ENCODE results near the gene LSM14B.

DNA sequence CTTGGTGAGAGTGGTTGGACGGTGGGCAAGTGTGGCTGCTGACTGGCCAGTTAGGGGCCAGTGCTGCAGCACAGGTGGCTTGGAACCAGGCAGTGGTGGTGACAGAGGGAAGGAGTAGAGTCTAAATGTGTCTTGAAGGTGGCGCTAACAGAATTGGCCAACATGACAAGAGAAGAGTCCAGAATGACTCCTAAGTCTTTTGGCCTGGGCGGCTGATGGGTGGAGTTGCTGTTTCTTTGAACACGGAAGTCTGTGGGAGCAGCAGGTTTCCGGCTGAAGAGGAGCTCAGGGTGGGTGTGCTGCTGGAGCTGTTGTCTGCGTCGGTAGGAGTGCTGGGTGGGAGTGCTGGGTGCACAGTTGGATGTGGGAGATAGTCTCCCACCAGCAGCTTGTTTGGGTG is 10.1 kb downstream of the LSM14B start:
- TF ChIP-seq, protein P1, sequence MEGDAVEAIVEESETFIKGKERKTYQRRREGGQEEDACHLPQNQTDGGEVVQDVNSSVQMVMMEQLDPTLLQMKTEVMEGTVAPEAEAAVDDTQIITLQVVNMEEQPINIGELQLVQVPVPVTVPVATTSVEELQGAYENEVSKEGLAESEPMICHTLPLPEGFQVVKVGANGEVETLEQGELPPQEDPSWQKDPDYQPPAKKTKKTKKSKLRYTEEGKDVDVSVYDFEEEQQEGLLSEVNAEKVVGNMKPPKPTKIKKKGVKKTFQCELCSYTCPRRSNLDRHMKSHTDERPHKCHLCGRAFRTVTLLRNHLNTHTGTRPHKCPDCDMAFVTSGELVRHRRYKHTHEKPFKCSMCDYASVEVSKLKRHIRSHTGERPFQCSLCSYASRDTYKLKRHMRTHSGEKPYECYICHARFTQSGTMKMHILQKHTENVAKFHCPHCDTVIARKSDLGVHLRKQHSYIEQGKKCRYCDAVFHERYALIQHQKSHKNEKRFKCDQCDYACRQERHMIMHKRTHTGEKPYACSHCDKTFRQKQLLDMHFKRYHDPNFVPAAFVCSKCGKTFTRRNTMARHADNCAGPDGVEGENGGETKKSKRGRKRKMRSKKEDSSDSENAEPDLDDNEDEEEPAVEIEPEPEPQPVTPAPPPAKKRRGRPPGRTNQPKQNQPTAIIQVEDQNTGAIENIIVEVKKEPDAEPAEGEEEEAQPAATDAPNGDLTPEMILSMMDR (IDR thresholded peaks at IDR 0.05; ENCODE audit: poor library complexity) = no peak
- no peak for TF ChIP-seq EZH2phosphoT487 (IDR thresholded peaks at IDR 0.05; ENCODE audit: low read depth, severe bottlenecking, unreplicated experiment)

Measured in hepatocyte (in vitro differentiated cells).